Effector memory CD8-positive, alpha-beta T cell (primary cell): ENCODE data around the gene ITIH3.

Experiments
- ATAC-seq: fragments of 150-1000 bp; cut with Tn5 transposase; replicated peaks from 2 replicates; pipeline ENCODE4 v1.10.0; 2021; ENCODE audit warnings: mild to moderate bottlenecking, moderate library complexity
- DNase-seq, 3 experiments: peaks; one replicate each; pipeline ENCODE4 v3.0.0; 2021
- H3K27ac Mint-ChIP-seq, 2 donors: one replicate each; pipeline ENCODE4 v1.8.0; 2022; ENCODE audit warnings: mild to moderate bottlenecking in 2 of 2, mixed read lengths in 2 of 2, moderate library complexity in 2 of 2
- H3K27me3 Mint-ChIP-seq, 2 donors: one replicate each; pipeline ENCODE4 v1.8.0; 2022; ENCODE audit warnings: mixed read lengths in 2 of 2
- H3K36me3 Mint-ChIP-seq: one replicate; pipeline ENCODE4 v1.8.0; 2022; ENCODE audit warnings: mild to moderate bottlenecking, moderate library complexity, mixed read lengths; ENCODE audit not compliant: insufficient read depth
- H3K4me1 Mint-ChIP-seq, 2 donors: one replicate each; pipeline ENCODE4 v1.8.0; 2022; ENCODE audit warnings: low read depth in 2 of 2, mixed read lengths in 2 of 2
- H3K4me3 Mint-ChIP-seq, 2 donors: one replicate each; pipeline ENCODE4 v1.8.0; 2022; ENCODE audit warnings: mild to moderate bottlenecking in 2 of 2, mixed read lengths in 2 of 2, moderate library complexity in 2 of 2
- H3K9me3 Mint-ChIP-seq, 2 donors: one replicate each; pipeline ENCODE4 v1.8.0; 2022; ENCODE audit warnings: mixed read lengths in 2 of 2
- total RNA-seq, 9 experiments: gene quantifications; one replicate each; lab custom pipeline; 2026; lab: John Stamatoyannopoulos, UW

ITIH3 gene, protein sequence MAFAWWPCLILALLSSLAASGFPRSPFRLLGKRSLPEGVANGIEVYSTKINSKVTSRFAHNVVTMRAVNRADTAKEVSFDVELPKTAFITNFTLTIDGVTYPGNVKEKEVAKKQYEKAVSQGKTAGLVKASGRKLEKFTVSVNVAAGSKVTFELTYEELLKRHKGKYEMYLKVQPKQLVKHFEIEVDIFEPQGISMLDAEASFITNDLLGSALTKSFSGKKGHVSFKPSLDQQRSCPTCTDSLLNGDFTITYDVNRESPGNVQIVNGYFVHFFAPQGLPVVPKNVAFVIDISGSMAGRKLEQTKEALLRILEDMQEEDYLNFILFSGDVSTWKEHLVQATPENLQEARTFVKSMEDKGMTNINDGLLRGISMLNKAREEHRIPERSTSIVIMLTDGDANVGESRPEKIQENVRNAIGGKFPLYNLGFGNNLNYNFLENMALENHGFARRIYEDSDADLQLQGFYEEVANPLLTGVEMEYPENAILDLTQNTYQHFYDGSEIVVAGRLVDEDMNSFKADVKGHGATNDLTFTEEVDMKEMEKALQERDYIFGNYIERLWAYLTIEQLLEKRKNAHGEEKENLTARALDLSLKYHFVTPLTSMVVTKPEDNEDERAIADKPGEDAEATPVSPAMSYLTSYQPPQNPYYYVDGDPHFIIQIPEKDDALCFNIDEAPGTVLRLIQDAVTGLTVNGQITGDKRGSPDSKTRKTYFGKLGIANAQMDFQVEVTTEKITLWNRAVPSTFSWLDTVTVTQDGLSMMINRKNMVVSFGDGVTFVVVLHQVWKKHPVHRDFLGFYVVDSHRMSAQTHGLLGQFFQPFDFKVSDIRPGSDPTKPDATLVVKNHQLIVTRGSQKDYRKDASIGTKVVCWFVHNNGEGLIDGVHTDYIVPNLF
- 0 to 0.06 (median 0) reads per million in 9 experiments for total RNA-seq

DNA sequence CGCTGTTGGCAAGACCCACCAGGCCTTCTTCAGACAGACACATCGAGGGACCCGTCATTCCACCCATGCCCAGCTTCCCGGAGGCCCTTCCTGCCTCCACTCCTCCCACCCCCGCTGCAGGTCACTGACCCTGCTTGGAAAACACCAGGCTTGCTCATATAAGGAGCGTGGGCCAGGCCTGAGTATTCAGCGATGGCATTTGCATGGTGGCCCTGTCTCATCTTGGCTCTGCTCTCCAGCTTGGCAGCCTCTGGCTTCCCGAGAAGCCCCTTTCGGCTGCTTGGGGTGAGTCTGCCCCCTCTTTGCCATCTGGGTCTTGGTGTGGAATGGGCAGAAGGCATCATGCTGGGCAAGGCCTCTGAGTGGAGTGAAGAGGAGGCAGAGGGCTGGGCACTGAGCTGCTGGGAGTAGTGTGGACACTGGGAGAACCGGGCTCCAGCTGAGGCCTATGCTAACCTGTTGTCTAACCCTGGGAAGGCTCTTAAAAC lies at the start of gene ITIH3:
Gene ITIH3 (plus strand): TSS at position 185 of the 488 bp plus-strand sequence. CDS start 8 bp downstream, at position 193.
- Mint-ChIP-seq H3K4me3 (no peak within 1 kb of the TSS), H3K27ac (peak within 1 kb of the TSS in 1 of 2 donors; percentile 64), H3K27me3 (peaks cover 0 to 15% of the 10 kb centered on the region in 2 donors), H3K4me1 (peaks cover 0 to 2% of the 10 kb centered on the region in 2 donors), H3K36me3 (peaks cover 3% of the 10 kb centered on the region), H3K9me3 (no peaks in the 10 kb centered on the region)
- DNase-seq: no peak
- no peak for ATAC-seq

DNA sequence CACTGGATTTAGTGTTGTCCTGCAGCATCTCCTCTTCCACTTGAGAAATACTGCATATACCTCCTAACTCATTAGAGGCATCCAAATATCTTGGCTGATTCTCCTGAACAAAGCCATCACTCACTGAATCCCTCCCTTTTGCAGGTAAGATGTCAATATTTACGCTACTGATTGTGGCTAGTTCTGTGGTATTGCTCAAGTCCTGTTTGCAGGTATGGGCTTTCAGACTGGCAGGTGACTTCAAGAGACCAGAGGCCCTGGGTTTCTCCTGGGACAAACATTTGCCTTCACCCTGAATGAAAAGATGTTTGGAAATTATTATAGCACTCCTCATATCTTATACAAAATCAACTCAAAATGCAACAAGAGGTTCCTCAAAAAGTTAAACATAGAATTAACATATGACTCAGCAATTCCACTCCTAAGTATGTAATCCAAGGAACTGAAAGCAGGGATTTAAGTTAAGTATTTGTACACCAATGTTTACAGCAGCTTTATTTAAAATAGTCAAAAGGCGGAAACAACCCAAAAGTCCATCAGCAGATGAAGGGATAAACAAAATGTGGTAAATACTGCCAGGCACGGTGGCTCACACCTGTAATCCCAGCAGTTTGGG lies 42.4 kb upstream of the ITIH3 start:
- H3K9me3 Mint-ChIP-seq: no peaks in the 10 kb centered on the region
- ATAC-seq: no peak
- no peaks in the 10 kb centered on the region for H3K4me1 Mint-ChIP-seq
- no peaks in the 10 kb centered on the region for H3K27me3 Mint-ChIP-seq
- H3K27ac Mint-ChIP-seq: no peak overlapping the region
- H3K4me3 Mint-ChIP-seq: no peak overlapping the region
- peaks cover 63% of the 10 kb centered on the region for H3K36me3 Mint-ChIP-seq
- DNase-seq: no peak

DNA sequence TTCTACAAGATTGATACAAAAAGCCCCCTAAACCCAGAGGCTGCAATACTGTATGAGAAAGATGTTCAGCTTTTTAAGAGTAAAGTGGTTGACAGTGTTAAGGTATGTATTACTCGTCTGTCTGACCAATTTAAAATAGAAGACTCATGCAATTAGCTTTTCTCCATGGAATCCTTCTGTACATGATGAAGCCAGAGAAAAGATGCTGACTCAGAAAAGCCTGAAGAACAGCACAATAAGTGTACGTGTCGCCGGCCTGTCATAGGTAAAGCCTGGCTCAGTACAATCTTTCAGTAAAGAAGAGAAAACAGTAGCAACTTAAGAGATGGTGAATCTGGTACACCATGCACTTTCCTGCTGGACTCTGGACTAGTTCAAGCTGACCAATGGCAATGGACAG lies 40.2 kb upstream of the ITIH3 start:
- no peaks in the 10 kb centered on the region for H3K4me1 Mint-ChIP-seq
- no peaks in the 10 kb centered on the region for H3K27me3 Mint-ChIP-seq
- H3K36me3 Mint-ChIP-seq: peaks cover 61% of the 10 kb centered on the region
- H3K4me3 Mint-ChIP-seq: no peak overlapping the region
- DNase-seq: no peak
- no peak for ATAC-seq
- no peaks in the 10 kb centered on the region for H3K9me3 Mint-ChIP-seq
- H3K27ac Mint-ChIP-seq: no peak overlapping the region

DNA sequence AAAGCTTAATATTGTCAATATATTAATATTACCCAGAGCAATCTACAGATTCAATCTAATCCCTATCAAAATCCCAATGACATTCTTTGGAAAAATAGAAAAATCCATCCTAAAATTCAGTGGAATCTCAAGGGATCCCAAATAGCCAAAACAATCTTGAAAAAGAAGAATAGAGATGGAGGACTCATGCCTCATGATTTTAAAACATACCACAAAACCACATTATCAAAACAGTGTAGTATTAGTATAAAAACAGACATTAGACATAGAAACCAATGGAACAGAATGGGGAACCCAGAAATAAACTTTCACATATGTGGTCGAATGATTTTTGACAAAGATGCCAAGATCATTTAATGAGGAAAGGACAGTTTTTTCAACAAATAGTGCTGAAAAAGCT lies 38.5 kb upstream of the ITIH3 start:
- Mint-ChIP-seq H3K4me3 (no peak overlapping the region), H3K4me1 (no peaks in the 10 kb centered on the region), H3K27ac (no peak overlapping the region), H3K36me3 (peaks cover 59% of the 10 kb centered on the region), H3K27me3 (no peaks in the 10 kb centered on the region), H3K9me3 (no peaks in the 10 kb centered on the region)
- ATAC-seq (no peak), DNase-seq (no peak)

DNA sequence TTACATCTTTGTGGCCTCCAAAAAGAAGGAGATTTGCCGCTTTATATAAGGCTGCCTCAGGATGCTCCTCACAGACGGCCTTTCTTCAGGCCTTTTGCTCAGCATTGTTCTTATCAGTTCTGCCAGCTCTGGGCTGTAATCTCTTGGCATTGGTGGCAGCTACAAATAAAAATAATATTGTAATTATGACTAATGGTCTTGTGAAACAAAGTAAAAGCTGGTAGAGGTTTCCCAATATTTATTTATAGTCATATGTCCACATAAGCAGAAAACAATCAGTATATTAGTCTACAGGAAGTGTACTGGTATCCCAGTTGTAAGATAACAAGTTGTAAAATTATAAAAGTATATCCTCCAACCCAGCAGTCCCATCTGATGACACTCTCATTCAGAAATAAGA lies 31.1 kb upstream of the ITIH3 start:
- Mint-ChIP-seq H3K4me1 (no peaks in the 10 kb centered on the region), H3K36me3 (peaks cover 68% of the 10 kb centered on the region), H3K4me3 (no peak overlapping the region), H3K27me3 (no peaks in the 10 kb centered on the region), H3K27ac (no peak overlapping the region), H3K9me3 (no peaks in the 10 kb centered on the region)
- DNase-seq (no peak), ATAC-seq (no peak)

DNA sequence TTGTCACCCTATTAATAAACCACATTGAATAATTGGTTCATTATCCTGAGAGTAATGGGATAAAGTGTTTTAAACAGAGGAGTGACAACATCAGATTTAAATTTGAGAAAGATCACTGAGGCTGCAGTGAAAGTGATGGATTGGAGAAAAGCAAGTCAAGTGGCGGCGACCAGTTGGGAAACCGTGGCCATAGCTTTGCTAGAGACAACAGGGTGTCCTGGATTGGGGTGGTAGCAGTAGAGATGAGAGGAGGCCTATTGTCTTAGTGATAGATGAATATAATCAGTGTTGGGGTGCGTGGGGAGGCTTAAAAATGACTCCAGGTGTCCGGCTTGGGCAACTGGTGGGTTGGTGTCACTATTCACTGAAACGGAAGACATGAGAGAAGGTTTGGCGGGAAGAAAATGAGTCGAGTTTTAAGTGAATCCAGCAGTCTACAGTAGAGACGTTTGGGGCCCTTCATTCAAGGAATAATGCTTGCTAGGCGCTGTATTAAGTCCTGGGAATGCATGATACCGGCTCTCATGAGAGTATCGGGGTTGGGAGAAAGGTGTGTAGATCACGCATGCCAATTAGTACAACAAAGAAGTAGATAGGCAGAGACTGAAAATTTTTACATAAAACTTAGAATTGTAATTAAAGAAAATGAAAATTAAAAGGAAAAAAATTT lies 24.7 kb upstream of the ITIH3 start:
- H3K4me3 Mint-ChIP-seq: peak overlapping the region; percentile 70 to 85
- peak overlapping the region; percentile 1 to 96 for H3K27ac Mint-ChIP-seq
- no peaks in the 10 kb centered on the region for H3K27me3 Mint-ChIP-seq
- H3K4me1 Mint-ChIP-seq: peaks cover 18 to 21% of the 10 kb centered on the region in 2 donors
- DNase-seq (no peak), ATAC-seq (no peak)
- H3K9me3 Mint-ChIP-seq: no peaks in the 10 kb centered on the region
- peaks cover 24% of the 10 kb centered on the region for H3K36me3 Mint-ChIP-seq

DNA sequence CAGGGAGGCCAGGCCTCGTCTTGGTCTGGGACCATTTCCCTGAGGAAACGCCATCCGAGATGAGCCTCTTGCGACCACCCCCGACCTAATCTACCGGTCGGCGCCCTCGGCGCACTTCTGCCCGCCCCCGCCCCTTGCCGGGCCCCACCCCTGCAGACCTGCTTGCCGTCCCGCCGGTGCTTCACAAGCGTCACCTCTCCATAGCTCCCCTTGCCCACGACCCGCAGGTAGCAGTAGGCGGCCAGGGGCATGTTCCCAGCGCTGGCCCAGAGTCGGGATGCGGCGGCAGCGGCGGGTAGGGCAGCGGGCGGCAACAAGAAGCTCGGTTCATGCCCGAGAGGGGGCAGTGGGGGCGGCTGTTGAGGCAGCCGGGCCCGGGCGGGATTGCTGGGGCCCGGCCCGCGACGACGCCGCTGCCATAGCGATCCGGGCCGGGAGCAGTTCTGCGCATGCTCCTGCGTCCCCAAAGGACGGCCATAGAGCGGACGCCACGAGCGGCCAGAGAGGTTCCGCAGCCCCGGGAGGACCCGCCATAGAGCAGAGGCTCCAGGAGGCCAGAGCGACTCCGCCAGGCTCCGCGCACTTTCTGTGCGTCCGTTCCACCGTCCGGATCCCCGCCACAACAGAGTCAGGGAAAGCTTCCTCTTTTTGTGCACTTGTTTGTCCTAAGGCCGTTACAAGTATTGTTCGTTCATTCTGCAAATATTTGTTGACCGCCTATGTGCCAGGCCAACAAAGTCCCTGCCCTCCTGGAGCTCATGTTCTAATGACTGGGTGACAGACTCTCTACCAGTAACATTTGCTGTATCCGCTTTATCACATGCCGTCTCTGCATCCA lies 23.9 kb upstream of the ITIH3 start, which contains the start of gene NEK4:
Gene NEK4 (minus strand): TSS at position 445 of the 838 bp plus-strand sequence. CDS start 194 bp downstream, at position 251.
- peaks cover 18 to 21% of the 10 kb centered on the region in 2 donors for H3K4me1 Mint-ChIP-seq
- H3K27me3 Mint-ChIP-seq: no peaks in the 10 kb centered on the region
- peak within 1 kb of the TSS; percentile 70 to 85 for H3K4me3 Mint-ChIP-seq
- peak within 1 kb of the TSS; percentile 91 to 96 for H3K27ac Mint-ChIP-seq
- no peaks in the 10 kb centered on the region for H3K9me3 Mint-ChIP-seq
- ATAC-seq (peak; percentile 92), DNase-seq (peak; percentile 64 to 73 (median 73))
- H3K36me3 Mint-ChIP-seq: peaks cover 18% of the 10 kb centered on the region

DNA sequence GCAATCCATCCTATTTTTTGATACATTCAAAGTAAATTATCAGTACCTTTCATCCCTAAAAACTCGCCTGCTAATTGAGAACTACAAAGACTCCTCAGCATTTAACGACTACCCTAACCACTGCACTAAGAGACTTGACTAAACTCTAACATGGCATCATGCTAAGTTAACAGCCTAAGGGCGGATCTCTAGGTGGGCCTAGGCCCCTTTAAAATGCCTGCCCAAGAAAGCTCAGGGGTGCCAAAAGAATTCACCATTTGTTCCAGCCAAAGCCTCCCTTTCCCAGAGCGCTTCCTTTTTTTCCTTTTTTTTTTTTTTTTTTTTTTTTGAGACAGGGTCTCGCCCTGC lies 23.3 kb upstream of the ITIH3 start:
- peak; percentile 13 for ATAC-seq
- no peak for DNase-seq
- Mint-ChIP-seq H3K27ac (peak overlapping the region; percentile 91 to 96), H3K4me1 (peaks cover 18 to 21% of the 10 kb centered on the region in 2 donors), H3K9me3 (no peaks in the 10 kb centered on the region), H3K36me3 (peaks cover 17% of the 10 kb centered on the region), H3K27me3 (no peaks in the 10 kb centered on the region), H3K4me3 (peak overlapping the region; percentile 70 to 85)

DNA sequence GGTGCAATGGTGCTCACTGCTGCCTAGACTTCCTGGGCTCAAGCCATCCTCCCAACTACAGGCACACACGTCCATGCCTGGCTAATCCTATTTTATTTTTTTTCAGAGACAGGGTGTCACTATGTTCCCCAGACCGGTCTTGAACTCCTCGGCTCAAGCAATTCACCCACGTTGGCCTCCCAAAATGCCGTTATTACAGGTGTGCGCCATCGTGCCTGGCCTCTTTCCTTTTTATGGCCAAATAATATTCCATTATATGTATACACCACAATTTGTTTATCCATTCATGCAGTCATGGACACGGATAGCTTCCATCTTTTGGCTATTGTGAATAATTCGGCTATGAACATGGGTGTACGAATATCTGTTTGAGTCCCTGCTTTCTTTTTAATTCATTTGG lies 22.9 kb upstream of the ITIH3 start:
- Mint-ChIP-seq H3K27me3 (no peaks in the 10 kb centered on the region), H3K4me3 (peak overlapping the region; percentile 70 to 85), H3K9me3 (no peaks in the 10 kb centered on the region), H3K4me1 (peaks cover 18 to 21% of the 10 kb centered on the region in 2 donors), H3K36me3 (peaks cover 14% of the 10 kb centered on the region), H3K27ac (peak overlapping the region; percentile 91 to 96)
- no peak for DNase-seq
- no peak for ATAC-seq

DNA sequence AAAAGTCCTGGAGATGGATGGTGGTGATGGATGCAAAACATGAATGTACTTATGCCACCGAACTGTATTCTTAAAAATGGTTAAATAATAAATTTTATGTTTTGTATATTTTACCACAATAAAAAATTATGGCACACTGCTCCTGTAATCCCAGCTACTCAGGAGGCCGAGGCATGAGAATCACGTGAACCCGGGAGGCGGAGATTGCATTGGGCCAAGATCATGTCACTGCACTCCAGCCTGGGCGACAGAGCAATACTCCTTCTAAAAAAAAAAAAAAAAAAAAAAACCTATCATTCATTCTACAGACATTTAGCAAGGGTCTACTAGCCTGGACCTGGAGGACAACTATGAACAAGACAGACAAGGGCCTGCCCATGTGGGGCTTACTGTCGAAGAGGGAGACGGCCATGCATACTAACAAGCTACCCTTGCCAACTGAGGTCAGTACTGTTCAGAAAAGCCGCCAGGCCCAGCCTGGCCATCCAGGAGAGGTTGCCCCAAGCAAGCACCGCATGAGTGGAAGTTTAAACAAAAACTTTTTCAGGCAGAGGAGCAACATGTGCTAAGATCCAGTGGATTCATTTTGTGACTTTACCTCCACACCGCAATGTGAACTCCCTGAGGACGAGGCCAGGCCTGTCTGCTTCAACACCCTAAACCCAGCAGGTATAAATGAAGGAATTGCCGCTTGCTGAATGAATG lies 21.1 kb upstream of the ITIH3 start:
- DNase-seq: no peak

DNA sequence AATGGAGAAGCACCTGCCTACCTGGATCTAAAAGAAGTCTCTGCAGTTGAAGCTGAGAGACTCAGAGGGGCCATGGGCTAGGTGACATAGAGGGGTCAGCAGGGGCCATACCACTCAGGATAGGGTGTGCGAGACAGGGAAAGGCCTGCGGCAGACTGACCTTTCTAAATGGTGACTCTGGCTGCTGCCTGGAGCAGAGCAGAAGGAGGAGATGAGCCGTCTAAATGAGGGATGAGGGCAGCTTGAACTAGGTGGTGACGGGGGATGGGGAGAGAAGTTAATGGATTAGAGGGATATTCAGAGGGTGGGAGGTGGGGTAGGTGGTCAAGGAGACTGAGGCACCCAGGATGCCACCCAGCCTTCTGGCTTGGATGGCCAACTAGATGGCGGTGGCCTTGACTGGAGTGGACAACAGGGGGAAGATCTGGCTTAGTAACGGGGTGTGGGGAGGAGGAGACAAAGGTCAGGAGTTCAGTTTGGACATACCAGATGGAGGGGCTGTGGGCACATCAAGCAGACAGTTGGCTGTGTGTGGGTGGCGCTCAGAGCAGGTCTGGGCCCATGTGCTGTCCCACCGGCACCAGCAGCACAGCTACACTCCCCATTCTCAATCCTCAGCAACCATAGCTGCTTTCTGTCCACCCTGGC lies 20.4 kb upstream of the ITIH3 start:
- ATAC-seq (no peak), DNase-seq (no peak)
- Mint-ChIP-seq H3K27ac (peak overlapping the region in 1 of 2 donors; percentile 42), H3K4me1 (peaks cover 17 to 21% of the 10 kb centered on the region in 2 donors), H3K36me3 (peaks cover 3% of the 10 kb centered on the region), H3K4me3 (no peak overlapping the region), H3K9me3 (no peaks in the 10 kb centered on the region), H3K27me3 (peaks cover 0 to 10% of the 10 kb centered on the region in 2 donors)

More for the DNA sequence above, 21.1 kb upstream of the ITIH3 start:
- ATAC-seq: no peak
- Mint-ChIP-seq H3K4me1 (peaks cover 18 to 21% of the 10 kb centered on the region in 2 donors), H3K9me3 (no peaks in the 10 kb centered on the region), H3K27me3 (peaks cover 0 to 7% of the 10 kb centered on the region in 2 donors), H3K36me3 (peaks cover 3% of the 10 kb centered on the region), H3K4me3 (no peak overlapping the region), H3K27ac (peak overlapping the region in 1 of 2 donors; percentile 42)
